Right lobe of liver (tissue), 4 donors: Measurements from ENCODE around the gene SCLT1.

Source experiments
- CTCF ChIP-seq, 4 donors: fragments of 200-600 bp in 3 of 4; fragments of 450-650 bp in 1 of 4; IDR thresholded peaks; one replicate each; pipeline versions ENCODE4 v1.5.1 to v1.8.0; 2016 to 2022; ENCODE audit warnings: antibody characterized with exemption in 4 of 4, mild to moderate bottlenecking in 2 of 4
- POLR2A ChIP-seq: fragments of 450-650 bp; IDR thresholded peaks from one replicate; pipeline ENCODE4 v1.6.1; 2017; ENCODE audit warnings: antibody characterized with exemption, mild to moderate bottlenecking
- donor health status: DM: no; HTN: no; CAD: no.
- donor health status: DM: no; HTN: no; CAD: no.
- donor health status: DM: no; HTN: yes; CAD: no.

- TF ChIP-seq CTCF (IDR thresholded peaks at IDR 0.05): no peak
- no peak for TF ChIP-seq POLR2A
Observed at GRCh38 chr4:128880662-128881061, 212.7 kb downstream of the SCLT1 start.
